ENCODE results near the gene PRR13. TPM values are rescaled to one million over a fixed set of nuclear protein-coding genes. Genes with fewer than 3 reads are reported as not detected.
A peak's percentile ranks its signal among the peaks of the same experiment; 100 is the strongest.

PRR13 gene
- total RNA-seq, 1 donor from 2014 or later = 67.2 TPM

DNA sequence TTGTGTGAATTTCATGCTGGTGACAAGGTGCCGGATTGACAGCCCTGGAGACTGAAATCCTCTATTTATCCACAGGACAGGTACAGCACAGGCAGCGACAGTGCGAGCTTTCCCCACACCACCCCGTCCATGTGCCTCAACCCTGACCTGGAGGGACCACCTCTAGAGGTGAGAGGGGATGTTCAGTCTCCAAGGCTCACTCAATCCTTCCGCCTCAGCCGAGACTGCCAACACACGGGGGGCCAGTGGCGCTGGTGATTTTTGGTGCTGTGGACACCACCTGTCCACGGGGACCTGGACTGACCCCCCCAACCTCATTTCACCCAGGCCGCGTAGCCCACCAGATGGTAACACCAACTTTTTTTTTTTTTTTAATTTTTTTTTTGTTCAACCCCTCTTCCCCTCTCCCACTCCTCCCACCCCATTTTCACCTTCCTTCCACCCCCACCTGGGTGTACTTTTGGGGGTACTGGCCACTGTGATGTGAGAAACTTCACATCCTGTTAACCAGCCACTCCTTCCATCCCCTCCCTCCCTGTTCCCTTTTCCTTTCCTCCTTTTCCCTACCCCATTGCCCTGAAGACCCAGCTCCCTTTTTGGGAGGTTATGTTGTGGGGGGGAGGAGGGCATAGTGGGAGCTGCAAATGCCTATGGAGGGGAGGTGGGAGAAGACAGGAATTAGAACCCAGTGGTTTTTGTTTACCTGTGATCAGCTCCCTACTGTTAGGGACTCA lies 23.3 kb downstream of the PRR13 start:
- H3K36me3 ChIP-seq = peaks cover 78% of the 10 kb centered on the region
- peaks cover 48% of the 10 kb centered on the region for H3K4me1 ChIP-seq
- H3K27me3 Mint-ChIP-seq (ENCODE audit: insufficient read depth, low read depth) = peaks cover 5% of the 10 kb centered on the region
- H3K36me3 Mint-ChIP-seq = peaks cover 59% of the 10 kb centered on the region
- no peak overlapping the region for H3K9ac ChIP-seq
- H3K27me3 ChIP-seq = no peaks in the 10 kb centered on the region
- H2AFZ ChIP-seq (replicated peaks) = no peak overlapping the region
- H3F3A ChIP-seq (ENCODE audit: low read depth) = peaks cover 97% of the 10 kb centered on the region
- TF ChIP-seq EZH2phosphoT487 (IDR thresholded peaks at IDR 0.05) = no peak
- no peak for TF ChIP-seq EZH2 (IDR thresholded peaks at IDR 0.05)
- TF ChIP-seq, protein P1, sequence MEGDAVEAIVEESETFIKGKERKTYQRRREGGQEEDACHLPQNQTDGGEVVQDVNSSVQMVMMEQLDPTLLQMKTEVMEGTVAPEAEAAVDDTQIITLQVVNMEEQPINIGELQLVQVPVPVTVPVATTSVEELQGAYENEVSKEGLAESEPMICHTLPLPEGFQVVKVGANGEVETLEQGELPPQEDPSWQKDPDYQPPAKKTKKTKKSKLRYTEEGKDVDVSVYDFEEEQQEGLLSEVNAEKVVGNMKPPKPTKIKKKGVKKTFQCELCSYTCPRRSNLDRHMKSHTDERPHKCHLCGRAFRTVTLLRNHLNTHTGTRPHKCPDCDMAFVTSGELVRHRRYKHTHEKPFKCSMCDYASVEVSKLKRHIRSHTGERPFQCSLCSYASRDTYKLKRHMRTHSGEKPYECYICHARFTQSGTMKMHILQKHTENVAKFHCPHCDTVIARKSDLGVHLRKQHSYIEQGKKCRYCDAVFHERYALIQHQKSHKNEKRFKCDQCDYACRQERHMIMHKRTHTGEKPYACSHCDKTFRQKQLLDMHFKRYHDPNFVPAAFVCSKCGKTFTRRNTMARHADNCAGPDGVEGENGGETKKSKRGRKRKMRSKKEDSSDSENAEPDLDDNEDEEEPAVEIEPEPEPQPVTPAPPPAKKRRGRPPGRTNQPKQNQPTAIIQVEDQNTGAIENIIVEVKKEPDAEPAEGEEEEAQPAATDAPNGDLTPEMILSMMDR (IDR thresholded peaks at IDR 0.05) = no peak
- peak overlapping the region; percentile 65 for H3K27ac ChIP-seq
- peaks cover 100% of the 10 kb centered on the region for H3K79me2 ChIP-seq (ENCODE audit: low read depth)
- no peak overlapping the region for H3K4me3 ChIP-seq
- H4K20me1 ChIP-seq (ENCODE audit: low read depth) = peaks cover 100% of the 10 kb centered on the region
- no peak for DNase-seq (ENCODE audit: low spot score)
- peak overlapping the region; percentile 59 for H3K4me2 ChIP-seq
- H3K4me1 Mint-ChIP-seq = peaks cover 45% of the 10 kb centered on the region
- H3K27ac Mint-ChIP-seq = no peak overlapping the region
- no peaks in the 10 kb centered on the region for H3K9me3 ChIP-seq (ENCODE audit: low read depth)
- H3K4me3 Mint-ChIP-seq = no peak overlapping the region
- H3K9me3 Mint-ChIP-seq = no peaks in the 10 kb centered on the region

DNA sequence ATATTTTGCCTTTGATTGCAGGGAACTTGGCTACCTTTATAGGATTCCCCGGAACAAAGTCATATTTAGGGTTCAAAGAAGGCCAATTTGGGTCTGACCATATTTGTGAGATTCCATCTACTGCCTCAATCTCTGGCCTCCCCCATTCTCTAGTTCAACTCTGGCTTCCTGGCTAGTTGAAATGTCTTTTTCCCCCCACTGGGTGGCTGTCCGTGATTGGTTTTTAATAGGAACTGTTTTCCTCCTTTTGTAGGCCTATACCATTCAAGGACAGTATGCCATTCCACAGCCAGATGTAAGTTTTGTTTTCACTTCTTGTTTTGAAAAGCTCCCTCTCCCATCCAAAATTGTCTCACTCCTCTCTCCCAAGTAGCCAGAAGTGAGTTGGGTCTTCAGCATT lies 24.1 kb downstream of the PRR13 start:
- no peaks in the 10 kb centered on the region for H3K9me3 ChIP-seq (ENCODE audit: low read depth)
- H3K4me1 ChIP-seq = peaks cover 41% of the 10 kb centered on the region
- H3K4me2 ChIP-seq = no peak overlapping the region
- H3K27ac ChIP-seq = peak overlapping the region; percentile 65
- no peak for TF ChIP-seq EZH2 (IDR thresholded peaks at IDR 0.05)
- no peak for TF ChIP-seq EZH2phosphoT487 (IDR thresholded peaks at IDR 0.05)
- TF ChIP-seq, protein P1 (IDR thresholded peaks at IDR 0.05) = no peak
- H3F3A ChIP-seq (ENCODE audit: low read depth) = peaks cover 95% of the 10 kb centered on the region
- Mint-ChIP-seq H3K27me3 (ENCODE audit: insufficient read depth, low read depth) (peaks cover 5% of the 10 kb centered on the region), H3K4me3 (no peak overlapping the region), H3K36me3 (peaks cover 53% of the 10 kb centered on the region), H3K4me1 (peaks cover 40% of the 10 kb centered on the region), H3K27ac (no peak overlapping the region), H3K9me3 (no peaks in the 10 kb centered on the region)
- no peak overlapping the region for H3K9ac ChIP-seq
- H2AFZ ChIP-seq (replicated peaks) = no peak overlapping the region
- H4K20me1 ChIP-seq (ENCODE audit: low read depth) = peaks cover 100% of the 10 kb centered on the region
- H3K4me3 ChIP-seq = no peak overlapping the region
- H3K79me2 ChIP-seq (ENCODE audit: low read depth) = peaks cover 100% of the 10 kb centered on the region
- no peaks in the 10 kb centered on the region for H3K27me3 ChIP-seq
- no peak for DNase-seq (ENCODE audit: low spot score)
- peaks cover 71% of the 10 kb centered on the region for H3K36me3 ChIP-seq

DNA sequence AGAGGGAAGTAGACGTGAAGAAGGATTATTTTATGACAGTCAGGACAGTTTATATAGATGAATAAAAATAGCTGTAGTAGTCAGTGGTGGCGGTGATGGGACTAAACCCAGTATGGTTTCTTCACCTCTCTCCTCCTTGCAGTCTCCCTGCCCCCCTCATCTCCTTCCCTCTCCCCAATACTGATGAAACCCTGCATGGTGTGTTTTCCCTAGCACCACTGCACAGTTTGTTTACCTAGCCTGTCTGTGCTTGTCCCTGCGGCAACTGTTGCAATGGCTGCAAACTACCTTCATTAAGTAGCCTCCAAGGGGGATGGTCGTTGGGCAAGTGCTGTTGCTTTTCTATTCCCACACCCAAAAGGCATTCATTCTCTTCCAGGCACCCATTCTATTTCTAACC lies 25.1 kb downstream of the PRR13 start:
- Histone ChIP-seq H3K4me2 (no peak overlapping the region), H4K20me1 (ENCODE audit: low read depth) (peaks cover 100% of the 10 kb centered on the region)
- H3K36me3 Mint-ChIP-seq = peaks cover 52% of the 10 kb centered on the region

More for the DNA sequence above, 25.1 kb downstream of the PRR13 start:
- no peak overlapping the region for H3K4me3 ChIP-seq
- peaks cover 63% of the 10 kb centered on the region for H3K36me3 ChIP-seq
- Mint-ChIP-seq H3K4me1 (peaks cover 37% of the 10 kb centered on the region), H3K27ac (no peak overlapping the region), H3K27me3 (ENCODE audit: insufficient read depth, low read depth) (peaks cover 5% of the 10 kb centered on the region), H3K9me3 (no peaks in the 10 kb centered on the region), H3K4me3 (no peak overlapping the region)
- no peaks in the 10 kb centered on the region for H3K9me3 ChIP-seq (ENCODE audit: low read depth)
- H3K27ac ChIP-seq = no peak overlapping the region
- H3K9ac ChIP-seq = peak overlapping the region; percentile 9
- TF ChIP-seq EZH2phosphoT487 (IDR thresholded peaks at IDR 0.05) = no peak
- TF ChIP-seq EZH2 (IDR thresholded peaks at IDR 0.05) = no peak
- TF ChIP-seq, protein P1 (IDR thresholded peaks at IDR 0.05) = no peak
- H2AFZ ChIP-seq (replicated peaks) = no peak overlapping the region
- no peaks in the 10 kb centered on the region for H3K27me3 ChIP-seq
- peaks cover 100% of the 10 kb centered on the region for H3K79me2 ChIP-seq (ENCODE audit: low read depth)
- no peak for DNase-seq (ENCODE audit: low spot score)
- peaks cover 93% of the 10 kb centered on the region for H3F3A ChIP-seq (ENCODE audit: low read depth)
- peaks cover 35% of the 10 kb centered on the region for H3K4me1 ChIP-seq

Measured in neural progenitor cell (in vitro differentiated cells).